Osteocyte (in vitro differentiated cells): Measurements from ENCODE around the gene SERPINI1. TPM values are rescaled to one million over a fixed set of nuclear protein-coding genes. Genes with fewer than 3 reads are reported as not detected.

ENCODE experiments used
- DNase-seq: peaks from one replicate; pipeline ENCODE4 v3.0.0; 2021; ENCODE audit warnings: mixed read lengths; ENCODE audit not compliant: unreplicated experiment; ENCODE audit errors: extremely low spot score
- H3K27ac Mint-ChIP-seq: one replicate; pipeline ENCODE4 v1.8.0; 2021; ENCODE audit warnings: mild to moderate bottlenecking, mixed read lengths; ENCODE audit not compliant: unreplicated experiment
- H3K27me3 Mint-ChIP-seq: one replicate; pipeline ENCODE4 v1.8.0; 2021; ENCODE audit warnings: mixed read lengths; ENCODE audit not compliant: unreplicated experiment
- H3K36me3 Mint-ChIP-seq: one replicate; pipeline ENCODE4 v1.8.0; 2021; ENCODE audit warnings: mixed read lengths; ENCODE audit not compliant: unreplicated experiment
- H3K4me1 Mint-ChIP-seq: one replicate; pipeline ENCODE4 v1.8.0; 2021; ENCODE audit warnings: mixed read lengths; ENCODE audit not compliant: unreplicated experiment
- H3K4me3 Mint-ChIP-seq: one replicate; pipeline ENCODE4 v1.8.0; 2021; ENCODE audit warnings: mild to moderate bottlenecking, moderate library complexity, mixed read lengths; ENCODE audit not compliant: unreplicated experiment
- H3K9me3 Mint-ChIP-seq: one replicate; pipeline ENCODE4 v1.8.0; 2021; ENCODE audit warnings: mixed read lengths; ENCODE audit not compliant: unreplicated experiment
- total RNA-seq: library from RNA; stranded (reverse); gene quantifications from 2 replicates; pipeline ENCODE4 v1.2.1, GENCODE V29; 2021
- TF ChIP-seq, protein P1 (sequence below): fragments of 200-600 bp; sonication (generic); IDR thresholded peaks from 2 replicates; pipeline ENCODE4 v1.5.0; 2021; ENCODE audit warnings: antibody characterized with exemption, mild to moderate bottlenecking, moderate library complexity

Gene SERPINI1
- total RNA-seq, 1 donor from 2014 or later: 0.35 TPM

DNA sequence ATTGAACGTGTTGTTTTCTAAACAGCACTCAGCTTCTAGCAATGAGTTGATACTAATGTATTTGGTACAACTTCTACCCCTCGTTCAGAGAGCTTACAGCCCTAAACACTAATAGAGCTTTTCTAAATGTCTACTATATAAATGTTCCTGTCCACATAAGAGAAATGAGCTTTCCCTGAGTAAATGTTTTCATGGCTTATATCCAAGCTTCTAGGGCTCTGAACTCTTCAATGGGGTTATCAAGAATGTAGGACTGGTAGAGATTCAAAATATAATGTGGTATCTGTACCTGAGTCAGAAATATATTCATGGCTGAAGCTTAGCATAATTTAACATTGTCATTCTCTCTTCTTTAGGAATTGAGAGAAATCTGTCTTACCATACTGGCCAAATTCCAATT, 73.4 kb downstream of the SERPINI1 start:
- Mint-ChIP-seq H3K36me3 (no peaks in the 10 kb centered on the region), H3K4me1 (peaks cover 3% of the 10 kb centered on the region), H3K27me3 (no peaks in the 10 kb centered on the region), H3K9me3 (no peaks in the 10 kb centered on the region), H3K4me3 (no peak overlapping the region), H3K27ac (no peak overlapping the region)
- no peak for DNase-seq
- TF ChIP-seq, protein P1, sequence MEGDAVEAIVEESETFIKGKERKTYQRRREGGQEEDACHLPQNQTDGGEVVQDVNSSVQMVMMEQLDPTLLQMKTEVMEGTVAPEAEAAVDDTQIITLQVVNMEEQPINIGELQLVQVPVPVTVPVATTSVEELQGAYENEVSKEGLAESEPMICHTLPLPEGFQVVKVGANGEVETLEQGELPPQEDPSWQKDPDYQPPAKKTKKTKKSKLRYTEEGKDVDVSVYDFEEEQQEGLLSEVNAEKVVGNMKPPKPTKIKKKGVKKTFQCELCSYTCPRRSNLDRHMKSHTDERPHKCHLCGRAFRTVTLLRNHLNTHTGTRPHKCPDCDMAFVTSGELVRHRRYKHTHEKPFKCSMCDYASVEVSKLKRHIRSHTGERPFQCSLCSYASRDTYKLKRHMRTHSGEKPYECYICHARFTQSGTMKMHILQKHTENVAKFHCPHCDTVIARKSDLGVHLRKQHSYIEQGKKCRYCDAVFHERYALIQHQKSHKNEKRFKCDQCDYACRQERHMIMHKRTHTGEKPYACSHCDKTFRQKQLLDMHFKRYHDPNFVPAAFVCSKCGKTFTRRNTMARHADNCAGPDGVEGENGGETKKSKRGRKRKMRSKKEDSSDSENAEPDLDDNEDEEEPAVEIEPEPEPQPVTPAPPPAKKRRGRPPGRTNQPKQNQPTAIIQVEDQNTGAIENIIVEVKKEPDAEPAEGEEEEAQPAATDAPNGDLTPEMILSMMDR: no peak

DNA sequence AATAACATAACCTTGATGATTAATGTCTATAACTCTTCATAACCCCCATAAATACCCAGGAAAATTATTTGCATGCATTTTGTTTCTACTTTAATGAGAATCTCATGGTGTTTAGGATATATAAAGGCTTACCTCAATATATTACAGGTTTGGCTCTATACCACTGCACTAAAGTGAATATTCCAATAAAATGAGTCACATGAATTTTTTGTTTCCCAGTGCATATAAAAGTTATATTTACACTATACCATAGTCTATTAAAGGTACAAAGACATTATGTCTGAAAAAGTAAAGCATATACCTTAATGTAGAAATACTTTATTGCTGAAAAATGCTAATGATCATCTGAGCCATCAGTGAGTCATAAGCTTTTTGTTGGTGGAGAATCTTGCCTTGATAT, 74.7 kb downstream of the SERPINI1 start:
- Mint-ChIP-seq H3K27me3 (no peaks in the 10 kb centered on the region), H3K27ac (no peak overlapping the region), H3K36me3 (no peaks in the 10 kb centered on the region), H3K4me3 (no peak overlapping the region), H3K9me3 (no peaks in the 10 kb centered on the region), H3K4me1 (peaks cover 3% of the 10 kb centered on the region)
- DNase-seq: no peak
- TF ChIP-seq, protein P1: no peak

DNA sequence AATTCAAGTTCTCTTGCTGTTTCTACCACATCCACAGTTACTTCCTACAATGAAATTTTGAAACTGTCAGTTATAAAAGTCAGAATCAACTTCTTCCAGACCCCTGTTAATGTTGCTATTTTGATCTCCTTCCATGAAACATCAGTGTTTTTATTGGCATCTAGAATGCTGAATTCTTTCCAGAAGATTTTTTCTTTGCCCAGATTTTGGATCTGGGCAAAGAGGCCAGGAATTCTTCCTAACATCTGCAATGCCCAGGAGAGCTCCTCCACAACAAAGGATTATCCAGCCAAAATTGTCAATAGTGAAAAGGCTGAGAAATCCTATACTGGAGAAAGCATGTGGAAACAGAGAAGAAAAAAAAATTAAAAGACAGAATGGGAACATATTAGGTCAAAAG, 75.5 kb downstream of the SERPINI1 start:
- no peaks in the 10 kb centered on the region for H3K36me3 Mint-ChIP-seq

DNA sequence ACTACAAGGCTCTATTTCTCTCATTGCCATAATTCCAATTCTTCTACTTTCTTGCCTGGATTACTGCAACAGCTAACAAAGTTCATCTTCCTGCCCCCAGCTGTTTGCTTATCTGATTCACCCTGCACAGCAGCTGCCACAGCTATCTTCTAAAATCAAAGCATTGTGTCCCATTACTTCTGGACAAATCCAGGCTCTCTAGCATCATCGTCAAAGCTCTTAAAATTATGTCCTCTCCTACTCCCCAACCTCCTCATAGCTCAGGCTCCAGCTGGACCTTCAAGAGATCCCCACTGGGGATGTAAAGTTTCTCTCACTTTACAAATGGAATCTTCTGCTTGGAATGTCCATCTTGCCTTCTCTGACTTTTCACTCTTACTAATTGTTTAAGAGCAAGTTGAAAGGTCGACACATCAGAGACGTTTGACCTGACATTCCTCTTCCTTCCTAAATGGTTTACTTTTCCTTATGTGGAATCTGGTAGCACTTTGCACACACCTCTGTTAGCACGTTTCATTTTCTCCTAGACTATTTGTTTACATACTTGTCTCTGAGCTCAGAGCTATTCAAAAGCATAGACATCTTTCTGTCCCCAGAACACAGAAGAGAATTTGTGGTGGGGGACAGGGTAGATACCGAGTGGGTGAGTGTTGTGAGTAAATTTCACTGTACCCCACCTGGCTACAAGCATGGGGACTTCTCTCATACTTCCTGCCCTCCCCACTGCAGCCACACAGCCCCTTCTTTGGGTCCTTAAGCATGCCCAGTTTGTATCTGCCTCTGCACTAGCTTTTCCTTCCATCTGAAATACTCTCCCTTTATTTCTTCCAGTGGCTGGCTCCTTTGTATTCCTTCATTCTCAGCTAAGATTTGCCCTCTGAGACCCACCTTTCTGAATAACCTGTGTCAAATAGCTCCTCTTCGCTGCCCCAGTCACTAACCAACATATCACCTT, 77.9 kb downstream of the SERPINI1 start:
- H3K27ac Mint-ChIP-seq: no peak overlapping the region
- peaks cover 3% of the 10 kb centered on the region for H3K4me1 Mint-ChIP-seq
- DNase-seq: no peak
- H3K4me3 Mint-ChIP-seq: no peak overlapping the region
- TF ChIP-seq, protein P1: no peak
- H3K9me3 Mint-ChIP-seq: no peaks in the 10 kb centered on the region
- no peaks in the 10 kb centered on the region for H3K27me3 Mint-ChIP-seq
- H3K36me3 Mint-ChIP-seq: no peaks in the 10 kb centered on the region

More for the DNA sequence above, 75.5 kb downstream of the SERPINI1 start:
- TF ChIP-seq, protein P1: no peak
- peaks cover 3% of the 10 kb centered on the region for H3K4me1 Mint-ChIP-seq
- no peaks in the 10 kb centered on the region for H3K27me3 Mint-ChIP-seq
- no peak overlapping the region for H3K27ac Mint-ChIP-seq
- H3K9me3 Mint-ChIP-seq: no peaks in the 10 kb centered on the region
- no peak for DNase-seq
- no peak overlapping the region for H3K4me3 Mint-ChIP-seq

DNA sequence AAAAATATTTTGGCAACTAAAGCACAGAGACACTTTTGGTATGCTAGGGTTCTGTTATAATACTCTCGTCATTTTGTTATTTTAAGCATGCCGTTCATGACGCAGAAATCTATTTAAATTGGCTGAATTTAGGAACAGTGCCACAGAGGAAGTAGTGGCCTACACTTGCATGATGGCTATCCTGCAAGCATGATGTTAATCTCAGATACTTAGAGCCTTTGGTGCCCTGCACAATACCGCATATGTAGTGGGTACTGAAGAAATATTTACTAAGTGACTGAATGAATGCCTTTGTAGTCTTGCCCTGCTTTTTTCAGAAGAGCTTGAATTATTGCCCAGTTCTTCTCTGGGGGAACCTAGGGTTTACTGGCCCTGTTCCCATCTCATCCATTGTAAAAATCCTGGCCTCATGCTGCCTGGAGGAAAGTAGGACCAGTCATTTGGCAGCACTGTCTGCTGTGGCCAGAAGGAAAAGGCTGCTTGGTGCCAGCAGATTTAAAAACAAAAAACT, 79.0 kb downstream of the SERPINI1 start:
- DNase-seq: no peak
- H3K9me3 Mint-ChIP-seq: no peaks in the 10 kb centered on the region
- H3K4me3 Mint-ChIP-seq: no peak overlapping the region
- no peak overlapping the region for H3K27ac Mint-ChIP-seq
- H3K27me3 Mint-ChIP-seq: no peaks in the 10 kb centered on the region
- TF ChIP-seq, protein P1: no peak
- no peaks in the 10 kb centered on the region for H3K36me3 Mint-ChIP-seq
- peaks cover 3% of the 10 kb centered on the region for H3K4me1 Mint-ChIP-seq
